HG03159 (cell line): Measurements from ENCODE around the gene ACRBP.

Experiments used
- ATAC-seq: cut with Tn5 transposase; IDR thresholded peaks from one replicate; pipeline ENCODE4 v1.9.1; 2021; ENCODE audit warnings: mild to moderate bottlenecking, moderate library complexity; ENCODE audit not compliant: unreplicated experiment

Gene ACRBP

DNA sequence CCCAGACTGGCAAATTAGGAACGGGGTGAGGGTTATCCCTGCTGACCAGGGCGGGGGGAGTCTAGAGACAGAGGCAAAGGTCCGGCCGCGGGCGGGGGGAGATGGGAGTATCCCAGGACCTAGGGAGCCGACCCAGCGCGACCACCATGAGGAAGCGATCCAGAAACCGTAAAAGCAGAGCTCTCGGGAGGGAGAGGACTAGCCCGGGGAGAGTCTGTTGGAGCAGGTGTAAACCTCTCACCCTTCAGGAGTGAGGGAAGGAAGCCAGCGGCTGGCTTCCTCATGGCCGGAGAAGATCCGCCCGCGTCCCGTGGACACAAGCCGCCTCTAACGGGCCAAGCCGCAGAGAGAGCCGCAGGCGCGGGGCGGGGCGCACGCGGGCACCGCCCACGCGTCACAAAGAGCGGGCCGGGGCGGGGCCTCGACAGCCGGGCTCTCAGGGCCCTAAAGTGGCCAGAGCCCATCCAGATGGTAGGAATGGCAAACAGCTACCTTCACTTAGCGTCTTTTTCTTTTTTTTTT is at the start of gene ACRBP:
ACRBP (minus strand) TSS at position 350 of the 522 bp plus-strand sequence; CDS start at position 284, 66 bp downstream.
- no peak for ATAC-seq

- ATAC-seq = no peak
These were observed 48.2 kb upstream of the ACRBP start for GRCh38 chr12:6695313-6696045.

DNA sequence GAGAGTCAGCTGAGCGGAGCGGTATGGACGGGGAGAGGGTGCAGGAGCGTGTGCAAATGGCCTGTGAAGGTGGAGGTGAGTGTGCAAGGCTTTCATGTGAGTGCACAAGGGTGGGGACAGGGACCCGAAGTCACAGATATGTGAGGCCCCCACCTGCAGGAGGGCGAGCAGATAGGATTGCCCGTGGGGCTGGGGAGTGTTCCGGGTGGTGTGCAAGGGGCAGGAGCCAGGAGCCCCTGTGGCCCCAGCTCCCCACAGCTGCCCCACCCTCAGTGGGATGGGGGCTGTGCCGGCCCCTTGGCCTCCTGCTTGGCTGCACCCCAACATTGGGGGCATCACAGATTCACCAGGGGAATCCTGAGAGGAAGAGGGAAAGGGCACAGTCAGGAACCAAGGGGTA is 47.5 kb upstream of the ACRBP start:
- ATAC-seq = no peak

DNA sequence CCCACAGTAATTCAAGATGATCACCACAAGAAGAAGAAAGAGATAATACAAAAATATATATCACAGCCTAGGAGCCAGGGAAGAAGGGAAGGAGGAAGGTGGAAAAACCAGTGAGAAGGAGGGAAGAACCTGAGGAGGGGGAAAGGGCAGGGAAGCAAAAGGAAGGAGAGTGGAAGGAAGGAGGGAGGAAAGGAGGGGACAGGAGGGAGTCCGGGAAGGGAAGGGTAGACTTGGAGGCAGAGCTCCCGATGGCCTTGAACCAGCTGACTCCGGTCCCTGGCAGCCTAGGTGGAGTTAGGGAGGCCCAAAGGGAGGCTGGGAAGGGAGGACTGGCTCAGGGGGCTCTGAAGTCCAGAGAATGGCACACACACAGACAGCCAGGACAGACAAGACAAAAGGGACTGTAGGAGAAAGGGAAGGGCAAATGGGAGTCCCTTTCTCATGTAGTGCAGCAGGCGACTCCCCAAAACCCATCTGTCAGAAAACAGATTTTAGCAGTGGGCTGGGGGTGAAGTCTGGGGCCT is 46.7 kb upstream of the ACRBP start:
- ATAC-seq = no peak

- no peak for ATAC-seq
These were observed 45.7 kb upstream of the ACRBP start for GRCh38 chr12:6692888-6693287.

DNA sequence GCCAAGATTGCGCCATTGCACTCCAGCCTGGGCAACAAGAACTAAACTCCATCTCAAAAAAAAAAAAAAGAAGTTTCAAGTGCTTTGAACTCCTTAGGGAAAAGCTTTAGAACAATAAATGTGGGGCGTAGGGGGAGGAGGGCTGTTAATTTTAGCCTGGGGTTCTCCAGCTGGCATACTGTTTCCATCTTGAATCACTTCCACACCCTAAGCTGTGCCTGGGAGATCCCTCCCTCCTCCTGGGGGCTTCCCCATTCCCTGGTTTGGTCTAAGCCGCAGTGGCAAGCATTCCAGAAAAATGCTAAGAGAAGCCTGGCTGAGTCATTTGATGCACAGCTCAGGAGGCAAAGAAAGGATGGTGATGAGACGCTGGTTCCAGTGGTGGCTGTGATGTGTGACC is 44.2 kb upstream of the ACRBP start:
- ATAC-seq = no peak

- peak; percentile 80 for ATAC-seq
These were observed 42.0 kb upstream of the ACRBP start, which contains the start of gene ZNF384 for GRCh38 chr12:6688999-6689882. Gene ZNF384, minus strand, starts transcription at chr12:6689375. Its CDS starts 9,855 bp downstream, at chr12:6679520.

- peak; percentile 9 for ATAC-seq
These were observed 41.3 kb upstream of the ACRBP start for GRCh38 chr12:6688543-6688998.

- ATAC-seq = no peak
These were observed 38.6 kb upstream of the ACRBP start for GRCh38 chr12:6685814-6686213.

- no peak for ATAC-seq
These were observed 37.4 kb upstream of the ACRBP start for GRCh38 chr12:6684609-6685008.

GRCh38 chr12:6676962-6677361 is 29.7 kb upstream of the ACRBP start:
- no peak for ATAC-seq

DNA sequence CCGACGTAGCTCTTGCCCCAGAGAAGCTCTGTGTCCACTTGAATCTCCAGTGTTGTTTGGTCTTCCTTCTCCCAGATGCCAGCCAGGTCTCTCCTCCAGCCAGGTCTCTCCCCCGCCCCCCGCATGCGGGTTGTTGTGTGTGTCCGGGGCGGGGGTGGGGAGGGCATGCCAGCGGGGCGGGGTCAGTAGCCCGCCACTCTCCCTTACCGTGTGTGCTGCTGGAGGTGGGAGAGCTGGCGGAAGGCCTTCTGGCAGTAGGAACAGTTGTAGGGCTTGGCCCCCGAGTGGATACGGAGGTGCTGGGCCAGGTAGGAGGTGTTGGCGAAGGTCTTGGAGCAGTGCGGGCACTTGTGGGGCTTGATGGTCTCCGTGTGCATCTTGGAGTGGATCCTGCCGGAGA is 24.9 kb upstream of the ACRBP start:
- no peak for ATAC-seq

- no peak for ATAC-seq
These were observed 20.5 kb upstream of the ACRBP start for GRCh38 chr12:6667559-6668210.

DNA sequence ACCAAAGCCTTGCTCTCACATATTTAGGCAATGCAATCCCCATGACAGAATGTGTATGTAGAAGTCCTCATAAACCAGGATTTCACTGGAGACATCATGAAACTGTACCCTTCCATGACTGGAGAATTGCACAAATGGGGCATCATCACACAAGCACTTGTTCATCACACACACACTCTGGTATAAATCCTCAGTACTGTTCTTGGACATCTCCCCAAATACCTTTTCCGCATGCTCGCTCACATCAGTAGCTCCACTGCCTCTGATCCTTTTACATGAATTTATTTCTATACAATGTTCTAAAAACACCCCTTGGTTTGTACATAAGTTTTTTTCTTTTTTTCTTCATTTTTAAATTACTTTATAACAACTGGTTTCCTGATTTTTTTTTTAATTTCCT is 19.0 kb upstream of the ACRBP start:
- ATAC-seq = no peak

GRCh38 chr12:6664902-6665301 is 17.7 kb upstream of the ACRBP start:
- ATAC-seq = no peak

- peak; percentile 97 for ATAC-seq
These were observed 15.9 kb upstream of the ACRBP start, which contains the start of gene ING4 for GRCh38 chr12:6662906-6663742. Gene ING4, minus strand, starts transcription at chr12:6663119. Its CDS starts 18 bp downstream, at chr12:6663101.

DNA sequence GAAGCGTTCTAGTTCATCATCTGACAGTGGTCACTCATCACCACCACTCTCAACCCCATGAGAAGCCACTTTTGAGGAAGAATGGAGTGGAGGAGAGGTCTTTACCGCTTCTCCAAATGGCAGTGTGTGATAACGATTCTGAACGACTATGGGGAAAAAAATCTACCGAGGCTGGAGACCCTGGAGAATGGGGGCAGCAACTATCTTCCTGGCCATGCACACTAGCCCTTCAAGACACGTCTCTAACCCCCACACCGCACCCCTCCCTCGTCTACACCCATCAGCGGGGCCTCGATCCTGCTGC is 15.3 kb upstream of the ACRBP start:
- no peak for ATAC-seq

DNA sequence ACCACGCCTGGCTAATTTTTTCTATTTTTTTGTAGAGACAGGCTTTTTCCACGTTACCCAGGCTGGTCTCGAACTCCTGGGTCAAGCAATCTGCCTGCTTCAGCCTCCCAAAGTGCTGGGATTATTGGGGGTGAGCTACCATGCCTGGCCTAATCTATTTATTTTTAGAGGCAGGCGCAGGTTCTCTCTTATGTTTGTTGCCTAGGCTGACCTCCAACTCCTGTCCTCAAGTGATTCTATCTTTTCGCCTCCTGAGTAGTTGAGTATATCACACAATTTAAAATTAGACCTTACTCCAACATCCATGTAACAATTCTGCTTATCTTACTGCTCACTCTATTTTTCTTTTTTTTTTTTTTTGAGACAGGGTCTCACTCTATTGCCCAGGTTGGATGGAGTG is 6.8 kb upstream of the ACRBP start:
- ATAC-seq = no peak

- no peak for ATAC-seq
These were observed 6.1 kb upstream of the ACRBP start for GRCh38 chr12:6653342-6653741.

DNA sequence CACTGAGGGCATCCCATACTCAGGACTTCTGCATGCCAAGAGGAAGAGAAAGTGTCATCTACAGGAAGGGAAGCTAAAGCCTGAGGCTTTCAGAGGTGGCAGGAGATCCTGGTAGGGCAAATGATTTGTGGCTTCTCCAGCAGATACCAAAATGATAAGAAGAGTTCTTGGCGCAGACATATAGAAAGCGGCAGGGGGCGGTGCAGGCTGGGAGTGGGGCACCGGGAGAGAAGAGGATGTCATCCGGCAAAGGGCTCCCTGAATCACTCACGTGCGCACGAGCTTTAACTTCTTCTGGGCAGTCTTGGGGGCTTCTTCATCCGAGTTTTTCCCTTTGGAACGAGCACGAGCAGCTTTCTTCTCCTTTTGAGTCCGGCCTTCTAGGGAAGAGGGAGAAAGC is 5.2 kb upstream of the ACRBP start:
- no peak for ATAC-seq
